NT2/D1 (cell line): ENCODE results near the gene NOL6.

ENCODE experiments used
- SUZ12 ChIP-seq: IDR thresholded peaks from 2 replicates; pipeline ENCODE4 v1.6.1; 2011; ENCODE audit not compliant: insufficient read length, insufficient read depth; ENCODE audit errors: extremely low read depth
- ZNF274 ChIP-seq: IDR thresholded peaks from 2 replicates; pipeline ENCODE4 v1.6.1; 2011; ENCODE audit warnings: mild to moderate bottlenecking, low read depth, low read length

- no peak for TF ChIP-seq ZNF274
- TF ChIP-seq SUZ12, result no peak
Observed at GRCh38 chr9:33452828-33453271, 20.9 kb downstream of the NOL6 start.
